Measurements from ENCODE around the gene BMF. TPM values are rescaled to one million over a fixed set of nuclear protein-coding genes. Genes with fewer than 3 reads are reported as not detected.
"Not testable (repeated sequence)": the region's sequence is repeated elsewhere in the genome, so short reads cannot be mapped to it uniquely, and the experiment has no call there.

Gene BMF
- total RNA-seq, 2 donors from 2014 or later: 4.3 to 16.1 TPM

GRCh38 chr15:40122989-40123388 is 14.3 kb upstream of the BMF start:
- H3K4me1 ChIP-seq: peaks cover 13% of the 10 kb centered on the region
- H3K4me3 ChIP-seq; ATAC-seq; H3K36me3 ChIP-seq (replicated peaks in 1 of 2; ENCODE audit: insufficient read depth in 1 of 2, low read depth in 2 of 2); H3K9me3 ChIP-seq; intact Hi-C loops (cut with DNase I); DNase-seq; H3K27ac ChIP-seq; H3K27me3 ChIP-seq: not testable (repeated sequence)
- 100% methylated on average over 1 of the region's 1 CpG for WGBS, 2 donors

GRCh38 chr15:40121911-40122638 is 13.4 kb upstream of the BMF start:
- WGBS, 2 donors: 72 to 84% methylated on average over 6 of the region's 6 CpGs
- DNase-seq (peak in 1 of 4 donors; percentile 35), ATAC-seq (no peak)
- no peak for TF ChIP-seq POLR2A (IDR thresholded peaks at IDR 0.05)
- TF ChIP-seq, protein P1, sequence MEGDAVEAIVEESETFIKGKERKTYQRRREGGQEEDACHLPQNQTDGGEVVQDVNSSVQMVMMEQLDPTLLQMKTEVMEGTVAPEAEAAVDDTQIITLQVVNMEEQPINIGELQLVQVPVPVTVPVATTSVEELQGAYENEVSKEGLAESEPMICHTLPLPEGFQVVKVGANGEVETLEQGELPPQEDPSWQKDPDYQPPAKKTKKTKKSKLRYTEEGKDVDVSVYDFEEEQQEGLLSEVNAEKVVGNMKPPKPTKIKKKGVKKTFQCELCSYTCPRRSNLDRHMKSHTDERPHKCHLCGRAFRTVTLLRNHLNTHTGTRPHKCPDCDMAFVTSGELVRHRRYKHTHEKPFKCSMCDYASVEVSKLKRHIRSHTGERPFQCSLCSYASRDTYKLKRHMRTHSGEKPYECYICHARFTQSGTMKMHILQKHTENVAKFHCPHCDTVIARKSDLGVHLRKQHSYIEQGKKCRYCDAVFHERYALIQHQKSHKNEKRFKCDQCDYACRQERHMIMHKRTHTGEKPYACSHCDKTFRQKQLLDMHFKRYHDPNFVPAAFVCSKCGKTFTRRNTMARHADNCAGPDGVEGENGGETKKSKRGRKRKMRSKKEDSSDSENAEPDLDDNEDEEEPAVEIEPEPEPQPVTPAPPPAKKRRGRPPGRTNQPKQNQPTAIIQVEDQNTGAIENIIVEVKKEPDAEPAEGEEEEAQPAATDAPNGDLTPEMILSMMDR (IDR thresholded peaks at IDR 0.05): no peak
- no peak overlapping the region for H3K4me3 ChIP-seq
- H3K27me3 ChIP-seq: no peaks in the 10 kb centered on the region
- H3K27ac ChIP-seq: peak overlapping the region in 1 of 4 donors; percentile 32
- intact Hi-C loops (cut with DNase I): no loop called here
- peaks cover 13% of the 10 kb centered on the region for H3K4me1 ChIP-seq
- H3K36me3 ChIP-seq (replicated peaks in 1 of 2; ENCODE audit: insufficient read depth in 1 of 2, low read depth in 2 of 2): no peaks in the 10 kb centered on the region
- no peaks in the 10 kb centered on the region for H3K9me3 ChIP-seq

DNA sequence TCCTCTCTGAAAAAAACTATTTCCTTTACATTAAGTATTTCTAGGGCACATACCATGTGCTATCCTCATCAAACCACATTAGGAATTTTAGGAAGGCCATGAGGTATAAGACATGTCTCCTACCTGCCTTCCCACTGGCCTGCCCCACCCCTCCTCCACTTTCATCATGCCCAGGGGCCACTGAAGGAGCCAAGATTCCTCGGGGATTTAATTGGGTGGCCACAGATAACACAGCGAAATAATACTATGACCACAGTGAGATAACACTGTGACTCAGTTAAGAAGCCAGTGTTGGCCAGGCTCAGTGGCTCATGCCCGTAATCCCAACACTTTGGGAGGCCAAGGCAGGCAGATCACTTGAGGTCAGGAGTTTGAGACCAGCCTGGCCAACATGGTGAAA is 9.8 kb upstream of the BMF start:
- Histone ChIP-seq H3K27me3 (no peaks in the 10 kb centered on the region), H3K4me3 (no peak overlapping the region), H3K36me3 (replicated peaks in 1 of 2; ENCODE audit: insufficient read depth in 1 of 2, low read depth in 2 of 2) (no peaks in the 10 kb centered on the region), H3K9me3 (no peaks in the 10 kb centered on the region), H3K27ac (no peak overlapping the region), H3K4me1 (peaks cover 7% of the 10 kb centered on the region)
- no peak for ATAC-seq
- intact Hi-C loops (cut with DNase I): no loop called here
- no peak for DNase-seq
- WGBS, 2 donors: 51 to 63% methylated on average over 3 of the region's 3 CpGs
- TF ChIP-seq, protein P1 (IDR thresholded peaks at IDR 0.05): no peak
- TF ChIP-seq POLR2A (IDR thresholded peaks at IDR 0.05): no peak

DNA sequence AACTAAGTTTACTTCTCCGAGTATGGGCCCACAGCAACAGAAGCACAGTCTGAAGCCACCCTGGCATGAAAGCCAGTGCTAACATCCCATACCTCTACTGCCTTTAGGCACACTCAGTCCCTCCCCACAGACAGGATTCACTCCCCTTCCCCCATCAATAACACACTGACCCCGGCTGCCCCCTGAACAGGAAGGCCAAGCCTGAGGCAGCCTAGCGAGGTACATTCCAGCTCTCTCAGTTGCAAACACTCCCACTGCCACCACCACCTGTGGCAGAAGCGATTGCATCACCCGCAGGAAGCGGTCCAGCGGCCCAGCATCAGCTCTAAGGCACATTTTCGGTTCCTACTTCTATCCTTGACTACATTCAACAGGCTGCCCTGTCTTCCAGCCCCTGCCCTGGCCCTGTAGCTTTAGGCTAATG is 7.0 kb upstream of the BMF start:
- Histone ChIP-seq H3K27me3 (no peaks in the 10 kb centered on the region), H3K9me3 (no peaks in the 10 kb centered on the region), H3K4me1 (peaks cover 7% of the 10 kb centered on the region), H3K4me3 (no peak overlapping the region), H3K27ac (peak overlapping the region in 3 of 4 donors; percentile 9 to 70 (median 41)), H3K36me3 (replicated peaks in 1 of 2; ENCODE audit: insufficient read depth in 1 of 2, low read depth in 2 of 2) (no peaks in the 10 kb centered on the region)
- TF ChIP-seq, protein P1 (IDR thresholded peaks at IDR 0.05): no peak
- no peak for TF ChIP-seq POLR2A (IDR thresholded peaks at IDR 0.05)
- intact Hi-C loops (cut with DNase I): no loop called here
- DNase-seq: peak; percentile 82 to 89 (median 88)
- WGBS, 2 donors: 13 to 15% methylated on average over 7 to 8 of the region's 8 CpGs
- ATAC-seq: peak; percentile 97

- ATAC-seq; H3K27me3 ChIP-seq; H3K9me3 ChIP-seq; DNase-seq; H3K4me3 ChIP-seq; H3K36me3 ChIP-seq (replicated peaks in 1 of 2; ENCODE audit: insufficient read depth in 1 of 2, low read depth in 2 of 2); H3K4me1 ChIP-seq; intact Hi-C loops (cut with DNase I): not testable (repeated sequence)
- peak overlapping the region in 2 of 4 donors; percentile 41 to 70 for H3K27ac ChIP-seq
- 96 to 97% methylated on average over 14 of the region's 14 CpGs for WGBS, 2 donors
These were observed 6.4 kb upstream of the BMF start for GRCh38 chr15:40115106-40115505.

DNA sequence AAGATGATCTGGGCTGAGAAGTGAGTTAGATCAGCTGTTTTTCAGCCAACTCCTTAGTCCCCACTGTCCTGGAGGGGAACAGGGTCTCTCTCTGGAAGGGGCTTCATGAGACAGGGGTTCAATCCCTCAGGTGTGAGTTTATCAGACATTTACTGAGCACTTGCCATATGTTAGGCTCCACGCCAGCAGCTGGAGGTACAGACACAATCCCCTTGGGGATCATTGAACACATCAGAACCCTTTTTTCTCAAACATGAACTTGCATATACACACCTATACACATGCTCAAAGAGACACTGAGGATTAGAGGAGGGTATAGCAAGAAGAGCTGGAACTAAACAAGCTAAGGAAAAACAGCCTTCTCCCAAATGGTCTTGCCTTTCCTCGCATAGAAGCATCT is 5.5 kb upstream of the BMF start:
- DNase-seq (no peak), ATAC-seq (no peak)
- Histone ChIP-seq H3K9me3 (no peaks in the 10 kb centered on the region), H3K4me1 (peaks cover 13% of the 10 kb centered on the region), H3K27ac (no peak overlapping the region), H3K4me3 (no peak overlapping the region), H3K36me3 (replicated peaks in 1 of 2; ENCODE audit: insufficient read depth in 1 of 2, low read depth in 2 of 2) (no peaks in the 10 kb centered on the region), H3K27me3 (no peaks in the 10 kb centered on the region)
- WGBS, 2 donors: 91 to 94% methylated on average over 1 to 2 of the region's 2 CpGs
- TF ChIP-seq, protein P1 (IDR thresholded peaks at IDR 0.05): no peak
- TF ChIP-seq POLR2A (IDR thresholded peaks at IDR 0.05): no peak
- intact Hi-C loops (cut with DNase I): no loop called here

Measured in body of pancreas (tissue), 4 donors.